Stimulated activated CD8-positive, alpha-beta memory T cell treated with anti-CD3 and anti-CD28 coated beads, Interleukin-7, amount 100 ng/mL, for 1 hour (primary cell): ENCODE data around the gene DNAJC15.

Experiments
- DNase-seq, 2 donors: peaks; one replicate each; pipeline ENCODE4 v3.0.0-alpha.2; 2020; ENCODE audit warnings: low read depth in 2 of 2

Gene DNAJC15

DNA sequence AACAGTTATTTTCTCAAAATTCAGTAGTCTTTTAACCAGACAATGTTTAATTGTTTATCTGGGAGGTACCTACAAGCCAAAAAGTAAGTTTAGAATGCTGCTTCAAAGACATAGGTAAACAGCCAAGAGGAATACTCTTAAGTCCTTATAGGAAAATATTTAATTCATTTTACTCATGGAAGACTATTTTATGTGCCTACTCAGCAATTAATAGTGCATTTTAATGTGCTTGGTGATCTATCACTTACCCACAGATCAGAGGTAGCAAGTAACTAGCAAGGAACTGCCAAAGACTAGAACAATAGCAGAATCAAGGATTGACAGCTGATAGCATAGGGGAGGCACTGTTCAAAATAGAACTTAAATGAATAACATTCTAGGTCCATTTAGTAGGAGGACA is 60.4 kb downstream of the DNAJC15 start:
- no peak for DNase-seq

GRCh38 chr13:43085545-43085944 is 62.2 kb downstream of the DNAJC15 start:
- DNase-seq: no peak

DNA sequence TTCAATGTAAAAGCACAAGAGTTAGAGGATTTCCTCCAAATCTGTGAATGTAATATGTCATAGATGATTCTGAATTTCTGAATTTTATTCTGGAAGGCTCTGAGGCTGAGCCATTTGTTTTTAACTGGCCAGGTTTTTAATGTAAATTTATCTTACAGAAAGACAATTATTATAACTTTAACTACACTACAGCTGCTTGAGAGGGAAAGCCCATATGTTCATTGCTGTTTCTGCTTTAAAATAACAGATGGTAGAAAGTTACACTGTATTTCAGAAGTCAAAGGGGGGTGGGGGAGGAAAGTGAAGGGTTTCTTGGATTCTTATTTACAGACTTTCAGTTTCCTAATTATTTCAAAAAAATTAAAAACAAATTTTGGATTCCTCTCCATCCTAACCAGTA is 62.8 kb downstream of the DNAJC15 start:
- no peak for DNase-seq

DNA sequence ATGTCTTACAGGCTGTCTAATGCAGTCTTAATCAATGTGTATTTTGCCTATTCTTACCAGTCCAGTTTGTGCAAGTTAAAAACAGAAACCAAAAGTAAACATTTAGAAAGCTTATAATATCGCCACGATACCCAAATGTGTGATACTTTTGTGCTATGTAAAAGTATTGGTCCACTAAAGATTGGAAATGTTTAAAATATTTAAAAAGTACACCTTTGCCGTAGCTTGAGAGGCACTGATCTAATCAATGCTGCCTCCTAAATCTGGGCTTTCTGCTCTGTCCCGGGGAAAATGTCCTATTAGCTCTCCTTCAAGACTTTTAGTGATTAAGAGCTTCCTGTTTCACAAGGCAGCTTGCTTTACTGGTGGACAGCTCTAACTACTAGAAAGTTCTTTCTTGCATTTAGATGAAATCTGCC is 64.7 kb downstream of the DNAJC15 start:
- no peak for DNase-seq

DNA sequence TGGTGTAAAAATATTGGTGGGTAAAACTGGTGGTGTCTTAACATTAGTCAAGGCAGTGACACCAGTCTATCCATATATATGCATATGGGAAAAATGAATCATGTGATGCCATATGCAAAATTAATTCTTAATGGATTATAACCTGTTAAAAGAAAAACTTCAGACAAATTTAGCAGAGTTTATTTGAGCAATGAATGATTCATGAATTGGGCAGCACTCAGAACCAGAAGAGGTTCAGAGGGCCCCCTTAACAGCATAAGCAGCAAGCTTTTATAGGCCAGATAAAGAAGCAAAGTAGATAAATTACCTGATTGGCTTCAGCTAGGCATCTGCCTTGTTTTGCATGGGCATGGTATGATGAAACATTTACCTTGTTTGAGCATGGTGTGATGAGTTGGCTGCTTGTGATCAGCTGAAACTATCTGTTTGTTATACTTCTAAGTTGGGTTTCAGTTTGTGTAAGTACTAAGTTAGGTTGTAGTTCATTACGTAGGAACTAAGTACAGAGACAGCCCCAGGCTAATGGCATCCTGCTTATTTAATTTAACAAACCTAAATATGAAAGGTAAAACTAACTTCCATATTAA is 66.6 kb downstream of the DNAJC15 start:
- DNase-seq: no peak

GRCh38 chr13:43094901-43095300 is 71.5 kb downstream of the DNAJC15 start:
- no peak for DNase-seq

GRCh38 chr13:43095771-43096719 is 72.7 kb downstream of the DNAJC15 start:
- no peak for DNase-seq

DNA sequence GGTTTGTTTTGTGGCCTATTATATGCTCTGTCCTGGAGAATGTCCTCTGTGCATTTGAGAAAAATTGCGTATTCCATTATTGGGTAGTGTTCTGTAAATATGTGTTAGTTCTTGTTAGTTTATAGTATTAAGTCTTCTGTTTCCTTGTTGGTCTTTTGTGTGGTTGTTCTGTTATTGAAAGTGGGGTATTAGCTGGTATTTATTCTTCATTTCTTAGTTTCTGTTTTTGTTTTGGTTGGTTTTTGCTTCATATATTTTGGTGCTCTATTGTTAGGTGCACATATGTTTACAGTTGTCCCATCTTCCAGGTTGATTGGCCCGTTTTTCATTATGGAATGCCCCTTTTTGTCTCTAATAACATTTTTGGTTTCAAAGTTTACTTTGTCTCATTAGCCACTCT is 77.3 kb downstream of the DNAJC15 start:
- DNase-seq: no peak

GRCh38 chr13:43102304-43102703 is 78.9 kb downstream of the DNAJC15 start:
- no peak for DNase-seq

DNA sequence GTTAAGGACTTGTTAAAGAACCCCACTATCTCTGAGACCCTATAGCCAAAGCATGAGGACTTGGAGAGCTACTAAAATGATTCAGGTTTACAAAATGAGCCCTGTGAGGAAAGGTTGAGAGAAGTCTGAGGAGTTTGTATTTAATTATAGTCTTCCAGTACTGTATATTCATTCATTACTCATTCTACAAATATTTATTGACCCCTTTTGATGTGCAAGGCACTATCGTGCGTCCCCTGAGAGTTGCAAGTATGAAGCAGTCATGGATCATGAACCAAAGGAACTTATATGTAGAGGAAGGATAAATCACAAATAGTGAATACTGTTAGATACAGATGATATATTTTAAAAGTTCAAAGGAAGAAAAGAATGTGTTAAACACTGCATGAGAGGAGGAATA is 84.4 kb downstream of the DNAJC15 start:
- no peak for DNase-seq

GRCh38 chr13:43110036-43110435 is 86.7 kb downstream of the DNAJC15 start:
- DNase-seq: no peak

DNA sequence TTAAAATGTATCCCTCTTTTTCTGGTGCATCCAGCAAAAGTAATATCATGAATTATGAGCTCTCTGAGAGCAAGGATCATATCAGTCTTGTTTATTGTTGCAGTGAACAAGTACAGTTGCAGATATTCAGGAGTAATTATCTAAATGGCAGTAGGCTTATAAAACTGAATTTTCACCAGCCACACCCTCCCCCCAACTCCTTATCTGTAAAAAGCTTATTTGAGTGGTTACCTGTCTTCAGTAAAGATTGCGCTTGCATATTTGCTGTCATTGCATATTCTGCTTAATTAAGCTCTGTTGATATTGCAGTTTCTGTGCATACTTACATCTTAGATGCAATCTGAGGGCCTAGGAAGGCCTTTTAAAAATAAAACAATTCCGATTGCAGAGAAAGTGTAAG is 87.3 kb downstream of the DNAJC15 start:
- no peak for DNase-seq

DNA sequence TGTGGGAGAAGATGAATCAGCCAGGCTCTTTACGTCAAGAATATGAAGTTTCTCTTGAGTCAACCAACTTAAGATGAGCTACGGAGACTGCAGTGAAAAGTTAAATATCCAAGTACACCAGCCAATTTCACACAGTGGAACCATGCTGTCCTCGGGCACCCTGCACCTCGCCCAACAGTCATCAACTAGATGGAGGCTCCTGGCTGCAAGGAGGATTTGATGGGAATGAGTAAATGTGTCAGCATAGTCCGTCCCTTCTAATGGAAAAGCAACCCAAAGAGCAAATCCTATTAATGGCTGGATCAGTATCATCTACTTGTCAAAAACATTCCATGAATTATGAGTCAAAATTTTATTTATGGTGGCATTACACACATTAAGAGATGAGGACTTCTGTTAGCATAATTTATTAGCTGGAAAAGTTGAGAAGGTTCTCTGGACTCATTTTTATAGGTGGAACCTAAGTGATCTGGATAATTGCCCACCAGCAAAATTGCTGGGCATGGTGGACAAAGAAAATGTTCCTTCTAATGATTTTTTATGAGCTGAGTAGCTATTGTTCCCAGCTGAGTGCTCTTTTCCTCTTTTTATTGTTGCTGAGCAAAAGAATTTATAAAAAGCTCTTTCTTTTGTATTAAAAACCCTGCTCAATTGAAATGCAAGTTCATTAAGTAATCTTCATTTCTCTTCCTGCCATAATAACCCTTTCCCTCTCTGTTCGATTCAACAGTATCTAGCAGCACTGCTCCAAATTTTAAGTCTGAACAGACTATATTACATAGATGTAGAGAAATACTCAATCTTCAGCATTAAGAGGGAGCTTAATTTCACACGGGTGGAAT is 88.4 kb downstream of the DNAJC15 start:
- DNase-seq: no peak

DNA sequence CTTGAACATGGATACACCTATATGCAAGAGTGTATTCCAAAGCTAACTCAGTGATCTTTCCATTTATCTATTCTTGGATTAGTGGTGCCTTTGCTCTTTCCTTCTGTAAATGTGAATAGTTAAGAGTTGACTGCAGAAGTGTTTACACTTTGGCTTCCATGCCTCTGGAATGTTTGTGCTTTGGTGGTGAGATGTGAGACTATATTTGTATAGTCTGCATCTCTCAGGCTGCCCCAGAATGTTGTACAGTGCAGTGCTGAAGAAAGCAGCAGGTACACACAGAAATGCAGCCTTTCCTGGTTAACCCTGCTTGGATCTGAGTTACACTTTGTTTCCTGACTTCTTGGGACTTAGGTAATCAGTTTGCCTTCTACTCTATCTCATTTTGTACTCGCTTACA is 90.2 kb downstream of the DNAJC15 start:
- no peak for DNase-seq

GRCh38 chr13:43114504-43114903 is 91.1 kb downstream of the DNAJC15 start:
- no peak for DNase-seq

DNA sequence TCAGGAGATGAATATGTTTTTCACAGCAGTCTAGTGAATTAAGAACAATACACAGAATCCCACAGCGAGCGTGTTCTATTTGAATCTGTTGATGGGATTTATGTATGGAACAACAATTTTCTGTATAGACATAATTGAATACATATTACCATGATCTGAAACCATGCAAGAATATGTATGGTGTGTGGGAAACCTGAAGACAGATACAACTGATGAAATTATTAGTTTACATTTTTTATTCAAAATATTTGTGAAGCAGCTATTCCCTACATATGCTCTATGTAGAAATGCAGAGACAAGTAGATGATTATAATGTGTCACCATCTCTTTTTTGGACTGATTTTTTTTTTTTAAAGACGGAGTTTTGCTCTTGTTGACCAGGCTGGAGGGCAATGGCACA is 91.8 kb downstream of the DNAJC15 start:
- DNase-seq: no peak

DNA sequence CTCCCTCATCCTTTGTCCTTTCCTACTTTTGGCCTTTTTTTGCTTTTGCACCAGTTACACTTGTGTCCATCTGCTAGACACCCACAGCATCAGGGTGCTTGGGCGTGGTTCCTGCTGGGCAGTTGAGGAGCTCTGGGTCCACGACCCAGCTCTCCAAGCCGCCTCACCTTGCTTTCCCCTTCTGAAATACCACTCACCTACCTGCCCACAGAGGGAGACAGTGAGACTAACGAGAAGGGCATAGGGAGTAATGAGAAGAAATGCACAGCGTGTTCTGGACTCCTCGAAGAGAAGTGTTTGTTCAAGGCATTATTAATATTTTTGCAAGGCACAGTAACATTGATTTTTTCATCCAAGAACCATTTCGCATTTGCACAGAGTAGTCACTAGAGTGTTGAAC is 92.9 kb downstream of the DNAJC15 start:
- no peak for DNase-seq

DNA sequence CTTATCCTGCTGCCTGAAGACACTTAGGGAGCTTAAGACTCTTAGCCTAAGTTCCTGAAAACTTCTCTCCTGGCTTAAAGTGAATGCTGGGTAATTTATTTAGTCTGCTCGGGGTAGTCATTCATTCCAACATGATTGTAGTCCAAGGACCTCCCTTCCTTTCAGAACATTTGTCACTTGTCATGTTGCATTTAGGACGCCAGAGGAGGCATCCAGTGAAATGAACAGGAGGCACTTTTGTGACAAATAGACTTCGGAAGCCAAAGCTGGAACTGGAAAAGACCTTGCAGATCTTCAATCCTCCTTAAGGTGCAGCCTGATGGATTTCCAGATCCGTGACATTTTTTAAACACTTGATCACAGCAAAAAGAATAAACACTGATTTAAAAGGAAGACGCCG is 95.1 kb downstream of the DNAJC15 start:
- DNase-seq: no peak

DNA sequence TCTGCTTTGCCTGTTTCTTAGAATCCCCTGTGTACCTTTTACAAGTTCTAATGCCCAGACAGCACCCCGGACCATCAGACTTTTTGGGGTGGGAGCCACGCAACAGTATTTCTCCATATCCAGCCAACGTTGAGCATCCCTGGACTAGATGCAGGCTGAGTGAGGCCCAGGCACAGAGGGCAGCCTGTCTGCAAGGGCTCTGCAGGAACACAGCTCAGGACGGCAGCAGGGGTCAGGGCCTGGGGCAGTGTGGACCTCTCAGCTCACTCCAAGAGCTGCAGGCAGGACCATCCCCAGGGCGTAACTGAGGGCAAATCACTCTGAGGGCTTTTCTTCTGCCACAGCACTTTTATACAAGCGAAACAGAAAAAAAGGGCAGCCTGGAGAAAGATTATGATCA is 95.8 kb downstream of the DNAJC15 start:
- DNase-seq: no peak

DNA sequence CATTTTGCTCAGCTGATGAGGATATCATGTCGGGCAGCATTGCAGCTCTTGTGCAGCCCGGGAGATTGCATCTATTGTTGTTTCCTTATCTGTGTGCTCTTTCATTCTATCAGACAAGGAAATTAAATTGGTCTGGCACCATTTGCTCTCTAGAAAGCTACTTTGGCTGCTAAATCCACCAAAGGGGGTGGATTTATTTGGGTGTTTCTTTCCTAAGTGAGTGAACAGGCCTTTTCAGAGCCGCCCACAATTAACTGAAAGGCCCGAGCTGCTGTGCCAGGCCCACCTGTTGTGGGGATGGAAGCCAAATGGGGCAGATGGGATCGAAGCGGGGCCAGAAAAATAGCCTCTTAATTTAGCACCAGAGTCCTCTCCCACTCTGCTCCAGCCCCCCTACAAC is 99.4 kb downstream of the DNAJC15 start:
- DNase-seq: no peak

- no peak for DNase-seq
Observed at GRCh38 chr13:43123856-43124255, 100.5 kb downstream of the DNAJC15 start.

DNA sequence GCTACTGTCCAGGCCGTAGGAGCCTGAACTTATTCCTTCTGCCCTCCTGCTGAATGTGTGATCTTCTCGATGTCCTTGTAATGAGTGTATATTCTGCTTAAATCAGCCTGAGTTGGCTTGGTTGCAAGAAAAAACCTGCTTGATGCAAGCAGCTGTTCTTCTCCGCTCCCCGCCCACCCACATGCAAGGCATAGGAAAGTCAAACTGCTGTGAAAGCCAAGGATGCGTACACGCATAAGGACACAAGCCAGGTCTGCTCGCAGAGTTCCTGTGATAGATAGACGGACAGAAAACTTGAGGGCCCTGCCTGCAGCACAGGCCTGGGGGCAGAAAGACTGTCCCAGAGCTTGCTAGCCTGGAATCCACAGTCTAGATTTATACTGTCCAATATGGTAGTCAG is 101.1 kb downstream of the DNAJC15 start:
- DNase-seq: no peak

DNA sequence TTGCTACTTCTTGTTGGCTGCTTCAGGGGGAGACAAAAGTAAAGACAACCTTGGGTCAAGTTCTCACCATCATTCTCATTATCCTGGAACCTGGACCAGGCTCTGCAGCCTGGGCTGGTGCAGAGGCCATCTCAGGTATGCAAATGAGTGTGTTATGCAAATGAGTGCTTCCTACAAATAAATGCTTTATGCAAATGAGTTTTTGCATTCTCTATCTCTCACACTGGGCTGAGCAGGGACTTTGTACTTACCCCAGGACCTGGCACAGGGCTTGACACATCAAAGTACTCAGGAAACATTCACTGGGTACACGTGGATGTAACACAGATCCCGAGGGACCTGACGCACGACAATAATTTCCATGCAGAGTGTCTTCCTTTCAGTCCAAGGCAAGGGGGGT is 103.0 kb downstream of the DNAJC15 start:
- no peak for DNase-seq
